ENCODE measurements around the gene KIAA1328. TPM values are rescaled to one million over a fixed set of nuclear protein-coding genes. Genes with fewer than 3 reads are reported as not detected.

Gene KIAA1328
- total and polyA plus RNA-seq, 2 donors (not counting 3 experiments of a cell fraction or from before 2014, with no cell fraction given): 2.7 to 6.5 TPM

GRCh38 chr18:37254973-37255372, 426.0 kb downstream of the KIAA1328 start:
- peaks cover 21 to 30% of the 10 kb centered on the region in 2 experiments for H3K27me3 ChIP-seq (ENCODE audit: control insufficient read depth in 2 of 2, insufficient read depth in 2 of 2, low read length in 2 of 2)
- no TSS peak for BruUV-seq (replicated peaks)
- H4K20me1 ChIP-seq (replicated peaks; ENCODE audit: control insufficient read depth, extremely low read depth, insufficient read depth, low read length): no peaks in the 10 kb centered on the region
- no peak overlapping the region for H3K4me3 ChIP-seq (replicated peaks in 1 of 3; ENCODE audit: insufficient read depth in 1 of 3, low read depth in 1 of 3, low read length in 3 of 3)
- H3K9ac ChIP-seq (replicated peaks; ENCODE audit: extremely low read depth, insufficient read depth, low read length): no peak overlapping the region
- CTCF ChIA-PET: no interaction called here
- dilution Hi-C loops (cut with MboI; ENCODE audit: extremely low pct_ligation_motif_present, low sequenced_read_pairs): no loop called here
- no peaks in the 10 kb centered on the region for H3K36me3 ChIP-seq (ENCODE audit: control insufficient read depth in 2 of 2, extremely low read depth in 1 of 2, insufficient read depth in 2 of 2, low read length in 2 of 2)
- no peaks in the 10 kb centered on the region for H3K9me3 ChIP-seq (replicated peaks; ENCODE audit: control insufficient read depth, insufficient read depth, low read length)
- H3K27ac ChIP-seq (ENCODE audit: insufficient read depth, low read depth, low read length): no peak overlapping the region
- intact Hi-C loops (cut with micrococcal nuclease): no loop called here
- no peaks in the 10 kb centered on the region for H3K9me1 ChIP-seq (replicated peaks; ENCODE audit: control insufficient read depth, extremely low read depth, insufficient read depth, low read length)
- FAIRE-seq: no peak
- no peak for DNase-seq (ENCODE audit: low read depth, low spot score)
- H3K4me1 ChIP-seq (ENCODE audit: control insufficient read depth, extremely low read depth, insufficient read depth, low read length): no peaks in the 10 kb centered on the region
- H3K79me2 ChIP-seq (ENCODE audit: control insufficient read depth, insufficient read depth, low read length): no peaks in the 10 kb centered on the region
- no peak overlapping the region for H2AFZ ChIP-seq (ENCODE audit: low read depth, low read length)
- no peak overlapping the region for H3K4me2 ChIP-seq (ENCODE audit: insufficient read depth, low read length)
- POLR2A ChIA-PET: no interaction called here
- TF ChIP-seq EZH2 (IDR thresholded peaks at IDR 0.05; ENCODE audit: borderline replicate concordance, low read depth, low read length, severe bottlenecking) (no peak), MAX (IDR thresholded peaks at IDR 0.05; ENCODE audit: insufficient read depth, insufficient read length) (no peak), POLR2AphosphoS5 (IDR thresholded peaks at IDR 0.05; ENCODE audit: insufficient read depth, low read depth, low read length) (no peak), POLR2A (IDR thresholded peaks at IDR 0.05; ENCODE audit: low read depth, low read length) (no peak), FOS (IDR thresholded peaks at IDR 0.05; ENCODE audit: borderline replicate concordance, insufficient read depth, low read length) (no peak), GATA2 (IDR thresholded peaks at IDR 0.05; ENCODE audit: insufficient read depth, insufficient read length, low read depth, low read length) (no peak), JUN (IDR thresholded peaks at IDR 0.05; ENCODE audit: borderline replicate concordance, insufficient read depth, insufficient read length, low read depth) (no peak), CTCF (IDR thresholded peaks at IDR 0.05; ENCODE audit: extremely low read depth in 1 of 2, insufficient read depth in 1 of 2, low read depth in 1 of 2, low read length in 2 of 2) (no peak), MYC (IDR thresholded peaks at IDR 0.05; ENCODE audit: low read depth, low read length) (no peak)
